Gastrocnemius medialis (tissue), 4 donors: ENCODE measurements around the gene CHERP.

Experiments used
- CTCF ChIP-seq, 5 experiments: fragments of 450-650 bp in 3 of 5; fragments of 200-600 bp in 2 of 5; sonication (generic) in 2 of 5; IDR thresholded peaks in 4 of 5; conservative IDR thresholded peaks in 1 of 5; 1 replicate in 4 of 5; 2 replicates in 1 of 5; pipeline ENCODE4 v1.5.1; 2016 to 2019; ENCODE audit warnings: antibody characterized with exemption in 5 of 5, mild to moderate bottlenecking in 3 of 5, moderate library complexity in 3 of 5
- POLR2A ChIP-seq, 2 donors: fragments of 450-650 bp; IDR thresholded peaks; one replicate each; pipeline ENCODE4 v1.6.1; 2017; ENCODE audit warnings: antibody characterized with exemption in 2 of 2, mild to moderate bottlenecking in 2 of 2, moderate library complexity in 2 of 2

- TF ChIP-seq CTCF (IDR thresholded peaks at IDR 0.05 in 4 of 5, conservative IDR thresholded peaks at IDR 0.05 in 1 of 5) (no peak), POLR2A (IDR thresholded peaks at IDR 0.05) (no peak)
Observed at GRCh38 chr19:16581971-16582343, 39.7 kb upstream of the CHERP start.
